Left ventricle myocardium inferior (tissue), 1 donor: Measurements from ENCODE around the gene IGLL1. TPM values are rescaled to one million over a fixed set of nuclear protein-coding genes. Genes with fewer than 3 reads are reported as not detected.

Experiments
- DNase-seq: peaks from one replicate; pipeline ENCODE4 v3.0.0-alpha.2; 2020
- H3K27ac ChIP-seq: fragments of 200-600 bp; replicated peaks from 2 replicates; pipeline ENCODE4 v1.8.0; 2021
- H3K27me3 ChIP-seq: fragments of 200-600 bp; 2 replicates; pipeline ENCODE4 v1.8.0; 2021; ENCODE audit warnings: low read depth
- H3K36me3 ChIP-seq: fragments of 200-600 bp; 2 replicates; pipeline ENCODE4 v1.8.0; 2021
- H3K4me1 ChIP-seq: fragments of 200-600 bp; 2 replicates; pipeline ENCODE4 v1.8.0; 2021
- H3K4me3 ChIP-seq: fragments of 200-600 bp; 2 replicates; pipeline ENCODE4 v1.8.0; 2021; ENCODE audit warnings: mild to moderate bottlenecking, moderate library complexity
- H3K9me3 ChIP-seq: fragments of 200-600 bp; replicated peaks from 2 replicates; pipeline ENCODE4 v1.8.0; 2021
- intact Hi-C: fragments of 100-400 bp; cut with micrococcal nuclease; formaldehyde crosslinking; loops from one replicate; pipeline ENCODE4 v1.11.0; 2022
- total RNA-seq: library from RNA; stranded (reverse); fragmentation: NEBNext Ultra II Directional; extraction: Animal tissue kit (Norgen Biotek cat#: 25700); gene quantifications from one replicate; pipeline ENCODE4 v1.2.1, GENCODE V29; 2021
- TF ChIP-seq, protein P1 (sequence below): fragments of 200-600 bp; IDR thresholded peaks from 2 replicates; pipeline ENCODE4 v1.8.0; 2021; ENCODE audit warnings: antibody characterized with exemption, mild to moderate bottlenecking, borderline replicate concordance
- donor health status: DM: no; HTN: yes; CAD: no; lungs with severe emphysema.

The IGLL1 gene
- total RNA-seq, 1 donor from 2014 or later: not detected

DNA sequence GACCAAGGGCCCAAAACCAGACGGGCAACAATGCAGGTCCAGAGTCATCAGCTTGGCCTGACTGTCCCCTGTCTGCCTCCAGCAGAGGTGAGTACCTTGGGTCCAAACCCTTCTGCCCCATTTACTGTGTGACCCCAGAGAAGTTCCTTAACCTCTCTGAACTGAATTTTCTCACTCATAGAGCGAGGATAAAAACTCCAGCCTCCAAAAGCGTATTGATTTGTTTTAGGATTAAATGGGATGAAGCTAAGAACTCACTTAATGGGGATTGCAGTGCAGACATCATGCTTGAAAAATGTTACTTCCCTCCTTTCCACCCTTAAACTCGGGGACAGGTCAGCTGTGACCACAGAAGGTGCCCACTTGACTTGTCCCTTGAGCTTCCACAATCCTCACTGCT, 22.6 kb downstream of the IGLL1 start:
- intact Hi-C loops: no loop called here
- Histone ChIP-seq H3K27me3 (peaks cover 92% of the 10 kb centered on the region), H3K27ac (no peak overlapping the region), H3K36me3 (no peaks in the 10 kb centered on the region), H3K4me1 (no peaks in the 10 kb centered on the region), H3K4me3 (no peak overlapping the region), H3K9me3 (no peaks in the 10 kb centered on the region)
- TF ChIP-seq, protein P1, sequence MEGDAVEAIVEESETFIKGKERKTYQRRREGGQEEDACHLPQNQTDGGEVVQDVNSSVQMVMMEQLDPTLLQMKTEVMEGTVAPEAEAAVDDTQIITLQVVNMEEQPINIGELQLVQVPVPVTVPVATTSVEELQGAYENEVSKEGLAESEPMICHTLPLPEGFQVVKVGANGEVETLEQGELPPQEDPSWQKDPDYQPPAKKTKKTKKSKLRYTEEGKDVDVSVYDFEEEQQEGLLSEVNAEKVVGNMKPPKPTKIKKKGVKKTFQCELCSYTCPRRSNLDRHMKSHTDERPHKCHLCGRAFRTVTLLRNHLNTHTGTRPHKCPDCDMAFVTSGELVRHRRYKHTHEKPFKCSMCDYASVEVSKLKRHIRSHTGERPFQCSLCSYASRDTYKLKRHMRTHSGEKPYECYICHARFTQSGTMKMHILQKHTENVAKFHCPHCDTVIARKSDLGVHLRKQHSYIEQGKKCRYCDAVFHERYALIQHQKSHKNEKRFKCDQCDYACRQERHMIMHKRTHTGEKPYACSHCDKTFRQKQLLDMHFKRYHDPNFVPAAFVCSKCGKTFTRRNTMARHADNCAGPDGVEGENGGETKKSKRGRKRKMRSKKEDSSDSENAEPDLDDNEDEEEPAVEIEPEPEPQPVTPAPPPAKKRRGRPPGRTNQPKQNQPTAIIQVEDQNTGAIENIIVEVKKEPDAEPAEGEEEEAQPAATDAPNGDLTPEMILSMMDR: no peak
- no peak for DNase-seq

- intact Hi-C loops: no loop called here
- H3K36me3 ChIP-seq: no peaks in the 10 kb centered on the region
- TF ChIP-seq, protein P1: no peak
- no peak overlapping the region for H3K4me3 ChIP-seq
- no peaks in the 10 kb centered on the region for H3K4me1 ChIP-seq
- no peak overlapping the region for H3K27ac ChIP-seq
- peaks cover 92% of the 10 kb centered on the region for H3K27me3 ChIP-seq
- no peaks in the 10 kb centered on the region for H3K9me3 ChIP-seq
- no peak for DNase-seq
Measured at GRCh38 chr22:23557036-23557435, 23.1 kb downstream of the IGLL1 start.

GRCh38 chr22:23556026-23556620, 24.0 kb downstream of the IGLL1 start:
- TF ChIP-seq, protein P1: no peak
- H3K36me3 ChIP-seq: no peaks in the 10 kb centered on the region
- no peak overlapping the region for H3K27ac ChIP-seq
- peaks cover 91% of the 10 kb centered on the region for H3K27me3 ChIP-seq
- no peaks in the 10 kb centered on the region for H3K4me1 ChIP-seq
- intact Hi-C loops: no loop called here
- no peaks in the 10 kb centered on the region for H3K9me3 ChIP-seq
- H3K4me3 ChIP-seq: no peak overlapping the region
- no peak for DNase-seq

DNA sequence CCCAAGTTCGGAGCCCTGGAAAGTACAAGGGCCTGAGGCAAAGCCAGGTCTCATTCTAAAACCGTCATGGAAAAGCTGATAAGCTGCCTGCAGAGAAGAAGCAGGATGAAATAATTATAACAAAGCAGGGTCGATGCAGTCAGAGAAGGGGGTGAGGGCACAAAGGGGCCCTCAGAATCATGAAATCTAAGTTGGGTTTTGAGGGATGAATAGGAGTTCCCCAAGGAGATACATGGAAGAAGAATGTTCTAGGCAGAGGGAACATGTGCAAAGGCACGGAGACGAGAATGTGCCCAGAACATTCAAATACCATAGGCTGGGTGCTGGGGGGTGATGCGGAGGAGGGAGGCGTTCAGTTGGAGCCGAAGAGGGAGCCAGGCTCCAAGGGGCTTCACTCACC, 25.0 kb downstream of the IGLL1 start:
- DNase-seq: no peak
- H3K9me3 ChIP-seq: no peaks in the 10 kb centered on the region
- H3K27me3 ChIP-seq: peaks cover 87% of the 10 kb centered on the region
- no peak overlapping the region for H3K4me3 ChIP-seq
- no peak overlapping the region for H3K27ac ChIP-seq
- H3K36me3 ChIP-seq: no peaks in the 10 kb centered on the region
- TF ChIP-seq, protein P1: no peak
- no peaks in the 10 kb centered on the region for H3K4me1 ChIP-seq
- intact Hi-C loops: no loop called here

DNA sequence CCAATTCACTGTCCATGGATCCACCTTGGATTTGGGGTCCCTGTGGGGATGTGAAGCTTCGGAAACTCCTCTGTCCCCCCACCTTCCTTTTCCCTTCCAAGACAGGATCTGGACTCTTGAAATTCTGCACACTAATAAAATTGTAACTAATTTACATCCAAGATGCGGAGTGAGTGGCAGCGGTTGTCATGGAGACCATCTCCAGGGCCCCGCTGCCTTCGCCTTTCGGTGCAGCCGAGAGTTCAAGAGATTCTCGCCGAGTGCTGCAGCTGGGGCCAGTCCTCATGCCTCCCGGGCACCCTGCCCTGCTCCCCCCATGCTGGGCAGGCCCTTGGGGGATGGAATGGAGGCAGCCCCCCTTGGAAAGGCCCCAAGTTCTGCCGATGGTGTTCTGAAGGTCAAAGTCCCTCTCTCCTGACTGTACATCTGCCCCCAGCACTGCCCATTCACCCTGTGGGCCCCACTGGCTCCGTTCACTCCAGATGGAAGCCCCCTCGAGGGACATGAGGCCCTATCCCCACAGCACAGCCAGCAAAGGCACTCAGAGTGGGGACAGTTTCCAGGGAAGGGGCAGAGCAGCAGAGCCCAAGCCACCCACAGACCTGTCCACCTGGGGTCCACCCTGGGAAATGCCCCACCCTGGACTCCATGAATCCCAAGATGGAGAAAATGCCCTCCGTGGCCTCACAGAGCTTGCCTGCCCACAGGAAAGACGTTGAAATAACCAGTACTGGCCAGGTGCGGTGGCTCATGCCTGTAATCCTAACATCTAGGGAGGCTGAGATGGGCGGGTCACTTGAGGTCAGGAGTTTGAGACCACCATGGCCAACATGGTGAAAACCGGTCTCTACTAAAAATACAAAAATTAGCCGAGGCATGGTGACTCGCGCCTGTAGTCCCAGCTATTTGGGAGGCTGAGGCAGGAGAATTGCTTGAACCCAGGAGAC, 25.9 kb downstream of the IGLL1 start:
- Histone ChIP-seq H3K36me3 (no peaks in the 10 kb centered on the region), H3K4me3 (no peak overlapping the region), H3K4me1 (no peaks in the 10 kb centered on the region), H3K27me3 (peaks cover 79% of the 10 kb centered on the region), H3K27ac (no peak overlapping the region), H3K9me3 (no peaks in the 10 kb centered on the region)
- intact Hi-C loops: no loop called here
- DNase-seq: no peak
- TF ChIP-seq, protein P1: no peak
